H1 (cell line): Measurements from ENCODE around the gene HOMER3. TPM values are rescaled to one million over a fixed set of nuclear protein-coding genes. Genes with fewer than 3 reads are reported as not detected.

ENCODE experiments used
- CBX5 ChIP-seq: fragments of 300-800, 300-1000 bp; sonication (generic); IDR thresholded peaks from 2 replicates; pipeline ENCODE4 v1.7.1; 2016; ENCODE audit warnings: antibody characterized with exemption, low read length, low read depth
- CHD7 ChIP-seq: fragments of 300-600 bp; sonication (generic); IDR thresholded peaks from 2 replicates; pipeline ENCODE4 v1.7.1; 2012; ENCODE audit warnings: low read length, moderate library complexity, mild to moderate bottlenecking, inconsistent platforms; ENCODE audit not compliant: insufficient replicate concordance
- FOSL1 ChIP-seq: IDR thresholded peaks from 2 replicates; pipeline ENCODE4 v1.6.1; 2011; ENCODE audit warnings: mild to moderate bottlenecking, low read depth, low read length, moderate library complexity; ENCODE audit not compliant: insufficient read depth
- MAFK ChIP-seq: IDR thresholded peaks from 2 replicates; pipeline ENCODE4 v1.6.1; 2012; ENCODE audit warnings: low read depth, mild to moderate bottlenecking, improper control_type of control experiment, low read length
- RAD21 ChIP-seq, 2 experiments: IDR thresholded peaks in 1 of 2; conservative IDR thresholded peaks in 1 of 2; 2 replicates each; pipeline ENCODE4 v1.6.1; 2011; ENCODE audit warnings: low read depth in 2 of 2, low read length in 2 of 2, improper control_type of control experiment in 1 of 2, inconsistent platforms in 1 of 2, mild to moderate bottlenecking in 1 of 2, moderate library complexity in 1 of 2
- SIRT6 ChIP-seq: IDR thresholded peaks from one replicate; pipeline ENCODE4 v1.7.1; 2012; ENCODE audit warnings: low read length, inconsistent platforms
- SRF ChIP-seq: IDR thresholded peaks from 2 replicates; pipeline ENCODE4 v1.6.1; 2011; ENCODE audit warnings: mild to moderate bottlenecking, low read depth, low read length, moderate library complexity
- polyA plus RNA-seq, 7 experiments: library from polyadenylated mRNA; depleted of rRNA in 3 of 7; stranded (reverse) in 5 of 7; unstranded in 2 of 7; fragments of >200 nt in 5 of 7; fragments of 200-250 nt in 2 of 7; gene quantifications; 1 replicate in 5 of 7; 2 replicates in 1 of 7; 4 replicates in 1 of 7; pipeline versions ENCODE4 v1.2.1 to v1.2.3, GENCODE V29; 2011 to 2013; ENCODE audit warnings: missing spikeins in 2 of 7, mixed read lengths in 2 of 7
- total RNA-seq: library from RNA; stranded (reverse); fragmentation: NEBNext Ultra II Directional; extraction: Animal tissue kit (Norgen Biotek cat#: 25700); gene quantifications from 2 replicates; pipeline ENCODE4 v1.2.1, GENCODE V29; 2021
- TF ChIP-seq, protein P1 (sequence below): IDR thresholded peaks from 2 replicates; pipeline ENCODE4 v1.6.1; 2011; ENCODE audit warnings: low read length, improper control_type of control experiment

HOMER3 gene
- total and polyA plus RNA-seq, 2 of the 8 experiments (the other 6 are each of a cell fraction or from before 2014, with no cell fraction given) = 28.3 to 41.6 TPM

DNA sequence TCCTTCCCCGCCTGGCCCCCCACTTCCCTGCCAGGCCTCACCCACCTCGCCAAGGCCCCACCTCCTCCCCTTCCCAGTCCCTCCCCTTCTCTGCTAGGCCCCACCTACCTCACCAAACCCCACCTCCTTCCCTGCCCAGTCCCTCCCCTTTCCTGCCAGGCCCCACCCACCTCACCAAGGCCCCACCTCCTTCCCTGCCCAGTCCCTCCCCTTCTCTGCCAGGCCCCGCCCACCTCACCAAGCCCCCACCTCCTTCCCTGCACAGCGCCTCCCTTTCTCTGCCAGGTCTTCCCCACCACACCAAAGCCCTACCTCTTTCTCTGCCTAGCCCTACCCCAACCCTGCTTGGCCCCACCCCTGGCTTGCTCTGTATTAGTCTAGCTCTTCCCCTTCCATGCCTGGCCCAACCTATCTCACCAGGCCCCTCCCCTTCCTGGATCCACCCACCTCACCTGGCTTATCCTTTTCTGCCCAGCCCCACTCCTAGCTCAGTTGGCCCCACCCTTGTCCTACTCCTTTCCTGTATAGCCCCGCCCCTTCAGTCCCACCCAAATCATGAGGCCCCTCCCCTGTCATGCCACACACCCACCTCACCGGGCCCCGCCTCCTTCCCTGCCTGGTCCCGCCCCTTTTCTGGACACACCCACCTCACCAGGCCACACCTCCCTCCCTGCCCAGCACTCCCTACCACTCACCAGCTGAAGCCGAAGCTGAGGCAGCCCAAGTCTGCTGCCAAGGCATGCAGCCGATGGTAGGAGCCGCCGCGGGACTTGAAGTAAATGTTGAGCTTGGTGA lies 61.2 kb downstream of the HOMER3 start (continued):
- TF ChIP-seq CHD7 = no peak
- TF ChIP-seq SRF = no peak
- no peak for TF ChIP-seq MAFK
- TF ChIP-seq, protein P1, sequence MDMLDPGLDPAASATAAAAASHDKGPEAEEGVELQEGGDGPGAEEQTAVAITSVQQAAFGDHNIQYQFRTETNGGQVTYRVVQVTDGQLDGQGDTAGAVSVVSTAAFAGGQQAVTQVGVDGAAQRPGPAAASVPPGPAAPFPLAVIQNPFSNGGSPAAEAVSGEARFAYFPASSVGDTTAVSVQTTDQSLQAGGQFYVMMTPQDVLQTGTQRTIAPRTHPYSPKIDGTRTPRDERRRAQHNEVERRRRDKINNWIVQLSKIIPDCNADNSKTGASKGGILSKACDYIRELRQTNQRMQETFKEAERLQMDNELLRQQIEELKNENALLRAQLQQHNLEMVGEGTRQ = no peak
- no peak for TF ChIP-seq FOSL1
- TF ChIP-seq CBX5 = no peak
- TF ChIP-seq RAD21 (IDR thresholded peaks at IDR 0.05 in 1 of 2, conservative IDR thresholded peaks at IDR 0.05 in 1 of 2; ENCODE audit: low read depth in 2 of 2, low read length in 2 of 2) = no peak
- no peak for TF ChIP-seq SIRT6
